ENCODE results near the gene LARP1. TPM values are rescaled to one million over a fixed set of nuclear protein-coding genes. Genes with fewer than 3 reads are reported as not detected.

Gene LARP1
- polyA plus RNA-seq, 3 donors, result 132 to 172 (median 158) TPM

DNA sequence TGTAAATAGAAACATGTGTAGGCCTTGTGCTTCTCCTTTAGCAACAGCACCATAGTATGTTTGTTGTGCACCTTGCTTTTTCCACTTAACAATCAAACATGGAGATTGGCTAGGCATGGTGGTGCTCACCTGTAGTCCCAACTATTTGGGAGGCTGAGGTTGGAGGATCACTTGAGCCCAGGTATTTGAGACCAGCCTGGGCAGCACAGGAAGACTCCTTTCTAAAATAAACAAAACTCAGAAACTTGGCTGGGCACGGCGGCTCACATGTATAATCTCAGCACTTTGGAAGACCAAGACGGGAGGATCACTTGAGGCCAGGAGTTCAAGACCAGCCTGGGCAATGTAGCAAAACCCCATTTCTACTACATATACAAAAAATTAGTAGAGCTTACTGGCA lies 96.2 kb downstream of the LARP1 start:
- no peak for DNase-seq

DNA sequence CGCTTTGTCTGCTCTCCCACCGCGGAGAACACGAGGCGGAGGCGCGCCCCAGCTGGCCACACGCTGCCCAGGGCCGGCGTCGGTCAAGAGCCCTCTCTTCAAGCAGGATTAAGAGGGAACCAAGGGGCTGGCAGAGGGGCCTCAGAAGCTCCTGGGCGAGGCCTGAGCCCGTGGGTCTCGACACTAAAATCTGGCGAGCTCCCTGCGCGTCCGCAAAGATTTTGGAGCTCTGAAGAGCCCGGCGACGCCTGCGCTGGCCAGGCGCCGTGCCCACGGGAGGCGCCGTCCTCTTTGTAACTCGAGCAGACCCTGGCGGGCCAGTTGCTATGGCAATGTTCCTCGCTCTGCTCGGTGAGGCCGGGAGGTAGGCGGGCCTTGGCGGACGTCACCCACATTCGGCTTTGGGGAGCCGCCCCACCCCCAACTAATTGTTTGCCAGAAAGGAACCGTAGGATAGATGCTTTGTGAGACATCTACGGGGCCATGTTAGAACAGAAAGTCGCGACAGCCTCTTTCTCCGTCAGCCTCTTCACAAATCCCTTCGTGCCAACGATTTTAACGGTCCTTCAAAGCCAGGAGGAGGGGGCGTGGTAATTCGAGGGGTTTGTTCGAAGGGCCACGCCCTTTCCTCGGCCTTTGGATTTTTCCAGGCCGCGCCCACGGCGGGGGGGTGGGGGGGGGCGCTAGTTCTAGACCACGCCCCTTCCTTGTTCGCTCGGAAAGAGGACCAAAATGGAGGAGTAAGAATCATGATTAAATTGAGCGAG lies 102.5 kb downstream of the LARP1 start:
- DNase-seq, result peak; percentile 97

DNA sequence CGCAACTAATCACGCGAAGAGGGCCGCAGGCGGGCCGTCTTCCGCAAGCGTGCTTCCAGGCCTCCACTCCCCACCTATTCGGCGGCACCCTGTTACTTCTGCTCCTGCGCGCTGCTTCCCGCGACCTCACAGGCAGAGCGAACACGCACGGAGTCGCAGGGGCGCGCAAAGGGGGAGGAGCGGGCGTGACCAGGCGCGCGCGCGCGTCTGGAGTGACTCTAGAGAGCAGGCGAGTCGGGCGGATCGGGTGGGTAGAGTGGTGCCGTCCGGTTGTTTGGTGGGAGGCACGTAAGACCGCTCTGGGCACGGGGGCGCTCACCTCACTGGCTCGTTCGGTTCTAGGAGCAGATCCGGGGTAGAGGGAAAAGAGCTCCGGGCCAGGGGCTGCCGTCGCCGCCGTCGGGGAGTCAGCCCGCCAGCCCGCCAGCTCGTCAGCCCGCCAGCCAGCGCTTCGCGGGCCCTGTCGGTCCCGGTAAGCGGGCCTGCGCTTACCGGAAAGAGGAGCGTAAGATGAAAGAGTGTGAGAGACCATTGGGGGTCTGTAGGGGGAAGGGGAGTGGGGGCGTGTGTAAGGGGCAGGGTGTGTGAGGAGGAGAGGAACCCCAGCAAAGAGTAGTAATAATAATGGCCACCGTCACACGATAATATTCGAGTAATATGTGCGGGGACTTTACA lies 103.3 kb downstream of the LARP1 start, which contains the start of gene CNOT8:
Gene CNOT8 (plus strand): TSS at position 331 of the 675 bp plus-strand sequence. CDS start 4,652 bp downstream, outside the sequence.
- DNase-seq, result peak; percentile 98

DNA sequence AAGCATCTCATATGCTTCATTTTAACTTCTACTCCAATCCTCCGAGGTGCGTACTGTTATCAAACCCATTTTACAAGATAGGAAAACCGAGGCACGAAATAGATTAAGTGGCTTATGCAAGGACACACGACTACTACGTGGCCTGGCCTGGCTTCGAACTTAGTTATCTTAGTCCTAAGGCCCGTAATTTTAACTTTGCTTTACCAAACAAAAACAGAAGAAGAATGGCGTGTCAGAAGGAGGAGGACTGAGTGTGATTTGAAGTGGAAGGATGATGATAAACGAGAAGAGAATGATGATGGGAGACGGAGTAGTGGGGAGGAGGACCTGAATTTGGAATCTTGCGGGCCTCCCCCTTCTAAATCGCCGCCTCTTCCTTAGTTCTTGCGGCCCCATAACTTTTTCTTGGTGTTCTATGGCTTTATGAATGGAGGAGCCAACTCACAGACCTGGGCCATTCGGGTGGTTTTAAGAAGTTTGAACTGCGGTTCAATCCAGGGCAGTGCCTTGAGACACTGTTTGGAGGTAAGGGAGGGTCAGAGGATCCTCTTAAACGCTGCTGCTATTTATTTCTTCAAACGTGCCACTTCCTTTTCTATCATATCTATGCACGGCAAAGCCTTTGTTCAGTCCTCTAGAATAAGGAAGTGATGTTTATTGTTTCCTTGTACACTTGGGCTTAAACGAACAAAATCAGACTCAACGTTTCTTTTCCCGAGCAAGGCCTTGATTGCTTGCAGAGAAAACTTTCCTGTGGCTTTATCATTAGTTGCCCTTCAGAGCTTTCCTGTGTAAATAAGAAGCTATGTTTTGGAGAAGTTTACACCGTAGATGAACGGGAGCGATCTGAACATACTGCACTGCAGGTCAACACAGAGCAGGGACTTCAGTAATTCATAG lies 104.0 kb downstream of the LARP1 start:
- DNase-seq, result no peak

DNA sequence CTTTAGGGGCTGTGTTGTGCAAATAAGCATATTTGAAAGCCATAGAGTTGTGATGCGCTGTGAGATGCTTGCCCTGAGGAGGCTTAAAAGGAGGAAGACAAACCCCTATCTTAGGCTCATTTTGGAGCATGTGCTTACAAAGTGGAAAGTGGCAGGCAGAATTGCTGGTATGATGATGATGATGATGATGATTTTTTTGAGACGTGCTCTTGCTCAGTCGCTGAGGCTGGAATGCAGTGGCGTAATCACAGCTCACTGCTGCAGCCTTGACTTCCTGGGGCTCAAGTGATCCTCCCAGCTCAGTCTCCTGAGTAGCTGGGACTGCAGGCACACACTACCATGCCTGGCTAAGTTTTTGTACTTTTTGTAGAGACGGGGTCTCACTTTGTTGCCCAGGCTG lies 104.9 kb downstream of the LARP1 start:
- no peak for DNase-seq

DNA sequence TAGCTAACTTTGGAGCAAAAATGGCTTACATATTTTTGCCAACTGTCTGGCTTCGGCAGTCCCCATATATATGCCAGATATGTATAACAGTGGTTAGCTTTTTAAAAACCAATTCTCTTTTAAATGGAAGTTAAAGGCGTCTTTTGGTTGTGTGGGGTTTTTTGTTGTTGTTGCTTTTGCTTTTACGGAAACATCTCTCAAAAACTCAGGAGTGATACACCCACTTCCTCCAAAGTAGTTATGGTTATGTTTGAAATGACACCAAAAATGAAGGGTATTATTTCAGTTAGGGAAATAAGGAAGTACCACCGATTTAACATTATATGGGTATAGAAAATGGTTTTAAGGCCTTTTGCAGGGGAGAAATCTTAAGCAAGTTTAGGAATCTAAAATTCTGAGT lies 105.6 kb downstream of the LARP1 start:
- DNase-seq, result no peak

DNA sequence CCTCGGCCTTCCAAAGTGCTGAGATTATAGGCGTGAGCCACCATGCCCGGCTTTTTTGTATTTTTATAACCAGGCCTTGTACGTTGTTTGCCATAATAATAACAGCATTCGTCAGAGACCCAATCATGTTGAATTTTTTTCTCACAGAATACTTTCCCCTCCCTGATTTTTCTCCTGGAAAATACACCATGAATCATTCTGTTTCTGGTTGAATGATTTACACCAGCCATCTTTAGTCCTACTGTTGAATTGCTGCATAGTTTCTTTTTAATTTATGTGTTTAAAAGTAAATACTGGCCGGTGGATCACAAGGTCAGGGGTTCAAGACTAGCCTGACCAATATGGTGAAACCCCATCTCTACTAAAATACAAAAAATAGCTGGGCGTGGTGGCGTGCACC lies 106.8 kb downstream of the LARP1 start:
- no peak for DNase-seq

DNA sequence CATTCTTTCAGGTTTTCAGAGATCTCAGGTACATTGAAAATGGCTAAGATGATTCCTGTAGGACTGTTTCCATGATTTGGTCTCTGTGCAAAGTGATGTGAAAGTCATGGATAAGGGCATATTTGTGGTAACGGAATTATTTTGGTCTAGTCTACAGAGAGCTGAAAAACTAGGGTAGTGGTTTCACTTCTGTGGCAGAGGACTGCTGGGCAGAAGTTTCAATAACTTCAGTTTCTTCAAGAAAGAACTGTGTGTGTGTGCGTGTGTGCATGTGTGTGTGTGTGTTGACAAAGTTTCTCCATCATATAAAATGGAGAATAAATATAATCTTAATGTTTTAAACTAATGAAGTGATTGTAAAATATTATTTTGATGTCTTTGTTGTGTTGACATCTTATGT lies 107.6 kb downstream of the LARP1 start:
- no peak for DNase-seq

DNA sequence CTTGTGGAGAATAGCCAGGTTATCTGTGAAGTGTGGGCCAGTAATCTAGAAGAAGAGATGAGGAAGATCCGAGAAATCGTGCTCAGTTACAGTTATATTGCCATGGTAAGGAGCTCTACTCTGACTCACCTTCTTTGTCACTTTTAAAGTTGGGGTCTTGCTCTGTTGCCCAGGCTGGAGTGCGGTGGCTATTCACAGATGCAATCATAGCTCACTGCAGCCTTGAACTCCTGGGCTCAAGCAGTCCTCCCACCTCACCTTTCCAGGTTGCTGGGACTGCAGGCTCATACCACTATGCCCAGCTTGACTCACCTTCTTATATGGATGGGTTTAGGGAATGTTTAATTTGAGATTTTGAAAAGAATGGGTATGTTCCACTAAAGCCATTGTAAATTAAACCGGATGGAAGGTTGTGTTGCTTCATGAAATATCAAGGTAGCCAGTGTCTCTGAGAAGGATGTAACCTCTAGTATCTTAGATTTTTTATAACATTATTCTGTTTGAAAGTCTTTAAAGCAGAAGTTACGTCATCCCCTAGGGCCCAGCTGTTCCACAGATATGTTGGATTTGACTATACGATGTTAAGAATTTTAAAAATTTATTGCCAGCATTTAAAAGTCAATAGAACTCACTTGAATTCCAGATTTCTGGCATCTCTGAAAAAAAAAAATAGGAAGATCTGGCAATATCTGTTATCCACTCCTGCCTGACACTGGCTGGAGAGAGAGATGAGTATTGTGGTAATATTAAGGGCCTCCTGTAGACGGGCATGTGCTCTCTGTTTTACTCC lies 108.3 kb downstream of the LARP1 start:
- DNase-seq, result no peak

DNA sequence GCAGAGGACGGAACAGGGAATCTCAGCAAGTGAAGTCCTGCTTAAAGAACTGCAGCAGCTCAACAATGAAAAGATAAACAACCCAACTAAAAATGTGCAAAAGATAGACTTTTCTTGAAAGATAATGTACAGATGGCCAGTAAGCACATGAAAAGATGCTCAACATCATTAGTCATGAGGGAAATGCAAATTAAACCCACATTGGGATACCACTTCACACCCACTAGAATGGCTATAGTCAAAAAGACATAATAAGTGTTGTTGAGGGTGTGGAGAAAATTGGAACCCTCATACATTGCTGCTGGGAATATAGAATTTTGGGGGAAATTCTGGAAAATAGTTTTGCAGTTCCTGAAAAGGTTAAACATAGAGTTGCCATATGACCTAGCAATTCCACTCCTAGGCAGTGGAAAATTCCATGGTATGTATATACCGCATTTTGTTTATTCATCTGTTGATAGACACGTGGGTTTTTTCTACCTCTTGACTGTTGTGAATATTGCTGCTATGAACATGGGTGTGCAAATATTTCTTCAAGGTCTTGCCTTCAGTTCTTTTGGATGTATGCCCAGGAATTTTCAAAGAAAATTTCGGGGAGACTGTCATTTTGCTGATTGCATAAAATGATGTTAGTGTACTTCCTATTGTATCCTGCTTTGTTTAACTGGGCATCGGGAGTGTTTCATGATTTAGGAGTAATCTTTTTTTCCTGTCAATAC lies 110.4 kb downstream of the LARP1 start:
- no peak for DNase-seq

DNA sequence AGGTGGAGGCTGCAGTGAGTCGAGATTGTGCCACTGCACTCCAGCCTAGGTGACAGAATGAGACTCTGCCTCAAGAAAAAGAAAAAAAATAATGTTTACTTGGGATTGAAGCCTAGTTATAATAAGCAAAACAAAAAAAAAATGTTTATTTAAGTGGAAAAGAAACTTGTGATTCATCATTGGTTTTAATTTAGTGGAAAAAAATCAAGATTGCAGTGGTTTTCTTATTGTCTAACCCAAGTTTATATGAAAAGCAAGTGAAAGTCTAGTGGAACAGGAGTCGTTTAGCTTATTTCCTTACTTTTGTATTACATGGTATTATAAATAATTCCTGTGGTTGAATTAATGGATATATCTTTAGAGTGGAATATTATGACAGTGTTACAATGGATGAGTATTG lies 111.7 kb downstream of the LARP1 start:
- DNase-seq, result no peak

Other genes starting within 250 kb of the LARP1 start
- gene FAXDC2, start 95.2 kb downstream of the LARP1 start, polyA plus RNA-seq (ENCODE audit: insufficient read length in 3 of 3), result 10 to 100 TPM; 31.6 to 39.3 (median 38.3) TPM
- 10 to 100 TPM; 70.6 to 79.6 (median 72.4) TPM for gene CNOT8, start 103.2 kb downstream of the LARP1 start, polyA plus RNA-seq (ENCODE audit: insufficient read length in 3 of 3)
- gene GEMIN5, start 182.8 kb downstream of the LARP1 start, polyA plus RNA-seq (ENCODE audit: insufficient read length in 3 of 3), result 10 to 100 TPM; 20.6 to 21.8 (median 21.0) TPM
- gene MRPL22, start 185.7 kb downstream of the LARP1 start, polyA plus RNA-seq (ENCODE audit: insufficient read length in 3 of 3), result 10 to 100 TPM; 44.4 to 49.0 (median 46.4) TPM